ENCODE measurements around the gene CALML5.

Gene CALML5

DNA sequence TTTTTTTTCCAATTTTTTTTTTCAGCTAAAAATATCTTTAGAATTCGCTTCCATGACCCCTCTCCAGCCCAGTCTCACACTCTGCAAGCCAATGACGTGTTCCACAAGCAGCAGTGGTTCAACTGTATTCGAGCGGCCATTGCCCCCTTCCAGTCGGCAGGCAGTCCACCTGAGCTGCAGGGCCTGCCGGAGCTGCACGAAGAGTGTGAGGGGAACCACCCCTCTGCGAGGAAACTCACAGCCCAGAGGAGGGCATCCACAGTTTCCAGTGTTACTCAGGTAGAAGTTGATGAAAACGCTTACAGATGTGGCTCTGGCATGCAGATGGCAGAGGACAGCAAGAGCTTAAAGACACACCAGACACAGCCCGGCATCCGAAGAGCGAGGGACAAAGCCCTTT is 42.8 kb downstream of the CALML5 start:
- DNase-seq (ENCODE audit: low read depth): no peak
- H3K4me3 ChIP-seq (ENCODE audit: control insufficient read depth, low read depth, low read length): no peak overlapping the region
- TF ChIP-seq, protein P1, sequence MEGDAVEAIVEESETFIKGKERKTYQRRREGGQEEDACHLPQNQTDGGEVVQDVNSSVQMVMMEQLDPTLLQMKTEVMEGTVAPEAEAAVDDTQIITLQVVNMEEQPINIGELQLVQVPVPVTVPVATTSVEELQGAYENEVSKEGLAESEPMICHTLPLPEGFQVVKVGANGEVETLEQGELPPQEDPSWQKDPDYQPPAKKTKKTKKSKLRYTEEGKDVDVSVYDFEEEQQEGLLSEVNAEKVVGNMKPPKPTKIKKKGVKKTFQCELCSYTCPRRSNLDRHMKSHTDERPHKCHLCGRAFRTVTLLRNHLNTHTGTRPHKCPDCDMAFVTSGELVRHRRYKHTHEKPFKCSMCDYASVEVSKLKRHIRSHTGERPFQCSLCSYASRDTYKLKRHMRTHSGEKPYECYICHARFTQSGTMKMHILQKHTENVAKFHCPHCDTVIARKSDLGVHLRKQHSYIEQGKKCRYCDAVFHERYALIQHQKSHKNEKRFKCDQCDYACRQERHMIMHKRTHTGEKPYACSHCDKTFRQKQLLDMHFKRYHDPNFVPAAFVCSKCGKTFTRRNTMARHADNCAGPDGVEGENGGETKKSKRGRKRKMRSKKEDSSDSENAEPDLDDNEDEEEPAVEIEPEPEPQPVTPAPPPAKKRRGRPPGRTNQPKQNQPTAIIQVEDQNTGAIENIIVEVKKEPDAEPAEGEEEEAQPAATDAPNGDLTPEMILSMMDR (conservative IDR thresholded peaks at IDR 0.05; ENCODE audit: control insufficient read depth, insufficient read depth, low read depth, low read length): no peak

DNA sequence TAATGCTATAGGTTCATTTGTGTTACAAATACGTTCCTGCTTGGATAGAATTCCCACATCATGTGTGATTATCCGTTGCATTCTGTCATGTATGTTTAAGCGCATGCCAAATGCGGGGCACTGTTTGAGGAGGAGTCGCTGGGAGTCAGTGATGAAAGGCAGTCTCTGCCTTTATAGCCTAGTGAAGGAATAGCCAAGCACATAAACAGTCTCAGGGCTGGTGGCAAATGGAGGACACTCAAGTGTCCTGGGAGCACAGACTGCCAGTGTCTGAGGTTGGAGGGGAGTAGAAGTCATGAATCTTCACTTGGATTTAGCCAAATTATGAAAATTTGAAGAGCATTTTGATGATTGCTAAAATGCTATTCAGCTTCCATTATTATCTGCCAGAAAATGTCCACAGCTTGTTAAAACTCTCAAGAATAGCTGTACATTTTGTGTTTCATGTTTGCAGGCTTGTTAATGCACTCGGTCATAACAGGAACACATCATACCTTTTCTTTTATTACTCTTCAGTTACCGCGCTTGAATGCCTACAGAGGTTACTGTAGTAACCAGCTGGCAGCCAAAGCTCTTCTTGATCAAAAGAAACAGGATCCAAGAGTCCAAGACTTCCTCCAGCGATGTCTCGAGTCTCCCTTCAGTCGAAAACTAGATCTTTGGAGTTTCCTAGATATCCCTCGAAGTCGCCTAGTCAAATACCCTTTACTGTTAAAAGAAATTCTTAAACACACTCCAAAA is 45.5 kb downstream of the CALML5 start:
- DNase-seq (ENCODE audit: low read depth): no peak
- TF ChIP-seq, protein P1 (conservative IDR thresholded peaks at IDR 0.05; ENCODE audit: control insufficient read depth, insufficient read depth, low read depth, low read length): no peak
- no peak overlapping the region for H3K4me3 ChIP-seq (ENCODE audit: control insufficient read depth, low read depth, low read length)

DNA sequence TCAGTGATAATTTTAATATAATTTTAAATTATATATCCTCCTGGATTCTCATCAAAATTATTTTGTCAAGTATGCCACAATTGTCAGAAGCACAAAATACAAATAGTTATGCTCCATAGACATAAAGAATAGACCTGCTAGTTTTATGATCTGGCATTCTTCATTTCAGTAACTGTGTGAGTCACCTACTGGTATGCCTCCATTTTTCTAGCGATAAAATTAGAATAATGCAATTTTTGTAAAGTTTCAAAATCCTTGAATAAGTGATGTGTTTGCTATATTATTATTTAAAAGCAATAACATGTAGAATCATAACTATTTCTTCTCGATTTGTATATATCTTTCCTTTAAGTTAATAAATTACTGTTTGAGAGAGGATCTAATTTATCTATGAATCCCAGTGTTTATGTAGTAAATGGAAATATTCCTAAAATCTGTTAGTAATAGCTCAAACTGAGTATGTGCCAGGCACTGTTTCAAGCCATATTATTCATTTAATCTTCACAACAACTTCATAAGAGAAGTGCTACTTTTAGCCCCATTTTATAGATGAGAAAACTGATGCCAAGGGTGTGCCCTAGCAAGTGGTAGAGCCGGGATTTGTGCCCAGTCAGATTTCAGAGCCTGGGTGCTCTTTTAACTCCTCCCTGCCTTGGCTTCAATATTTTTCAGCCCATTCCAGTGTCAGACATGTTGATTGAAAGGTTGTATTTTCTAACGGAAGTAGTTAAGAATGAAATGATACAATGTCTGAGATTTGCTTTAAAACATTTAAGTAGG is 48.6 kb downstream of the CALML5 start:
- no peak for DNase-seq (ENCODE audit: low read depth)
- TF ChIP-seq, protein P1 (conservative IDR thresholded peaks at IDR 0.05; ENCODE audit: control insufficient read depth, insufficient read depth, low read depth, low read length): no peak
- no peak overlapping the region for H3K4me3 ChIP-seq (ENCODE audit: control insufficient read depth, low read depth, low read length)

DNA sequence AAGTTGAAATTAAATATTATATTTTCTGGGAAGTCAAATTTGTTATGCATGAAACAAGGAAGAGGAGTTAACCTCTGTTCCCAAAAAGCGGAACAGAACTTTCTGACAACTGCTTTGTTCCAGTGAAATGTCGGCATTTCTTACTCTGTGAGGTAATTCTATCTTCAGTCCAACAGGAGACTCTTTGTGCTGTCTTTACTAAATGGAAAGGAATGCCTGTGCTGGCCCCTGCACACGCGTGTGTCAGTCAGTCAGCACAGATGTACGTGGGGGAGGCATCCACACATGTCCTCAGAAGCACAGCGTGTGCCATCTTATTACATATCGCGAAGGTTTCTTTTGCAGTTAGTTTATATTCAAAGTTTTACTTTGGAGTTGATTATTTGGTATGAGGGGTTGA is 49.5 kb downstream of the CALML5 start:
- H3K4me3 ChIP-seq (ENCODE audit: control insufficient read depth, low read depth, low read length): no peak overlapping the region
- peak; percentile 84 for DNase-seq (ENCODE audit: low read depth)
- TF ChIP-seq, protein P1 (conservative IDR thresholded peaks at IDR 0.05; ENCODE audit: control insufficient read depth, insufficient read depth, low read depth, low read length): peak; percentile 21

GRCh38 chr10:5449227-5449626 is 50.1 kb downstream of the CALML5 start:
- TF ChIP-seq, protein P1 (conservative IDR thresholded peaks at IDR 0.05; ENCODE audit: control insufficient read depth, insufficient read depth, low read depth, low read length): no peak
- DNase-seq (ENCODE audit: low read depth): no peak
- peak overlapping the region; percentile 20 for H3K4me3 ChIP-seq (ENCODE audit: control insufficient read depth, low read depth, low read length)

Data from fibroblast of mammary gland (primary cell).